A549 (cell line): ENCODE data around the gene BPIFB3. TPM values are rescaled to one million over a fixed set of nuclear protein-coding genes. Genes with fewer than 3 reads are reported as not detected.

ENCODE experiments used
- ATAC-seq, 2 experiments: fragments of 200-7000 bp in 1 of 2; fragments of >200 bp in 1 of 2; cut with Nextera tagmentation in 1 of 2; cut with Tn5 transposase in 1 of 2; 3 replicates each; pipeline versions ENCODE4 v1.8.0 to v1.9.1; 2018 to 2020; ENCODE audit warnings: mild to moderate bottlenecking in 1 of 2, moderate library complexity in 1 of 2
- CTCF ChIA-PET: fragments of 300-600 bp; sonication (Branson Sonifier 250); formaldehyde crosslinking; extraction: SDS; loops from one replicate; lab custom pipeline; 2021; ENCODE audit warnings: antibody characterized with exemption, inconsistent platforms; lab: Yijun Ruan, JAX
- POLR2A ChIA-PET: fragments of 350-600 bp; formaldehyde crosslinking; extraction: SDS; loops from one replicate; lab custom pipeline; 2021; ENCODE audit warnings: antibody characterized with exemption, inconsistent platforms; lab: Yijun Ruan, JAX
- DNase-seq, 2 experiments: peaks; one replicate each; pipeline versions ENCODE4 v3.0.0 to v3.0.0-alpha.2; 2011 to 2016; ENCODE audit warnings: low read depth in 1 of 2, low spot score in 1 of 2
- FAIRE-seq: peaks from 2 replicates; lab custom pipeline; 2011; peaks lifted over from hg19 to GRCh38; lab: Jason Lieb, UNC
- H3K27ac ChIP-seq, 2 experiments: fragments of >200 bp; sonication (Bioruptor Twin); formaldehyde crosslinking; 3 replicates each; pipeline ENCODE4 v1.5.1; 2016 to 2017
- H3K4me1 ChIP-seq: fragments of >200 bp; sonication (Bioruptor Twin); formaldehyde crosslinking; 3 replicates; pipeline ENCODE4 v1.6.1; 2016
- H3K4me2 ChIP-seq: fragments of >200 bp; sonication (Bioruptor Twin); formaldehyde crosslinking; 3 replicates; pipeline ENCODE4 v1.6.1; 2016
- H3K4me3 ChIP-seq: fragments of >200 bp; sonication (Bioruptor Twin); formaldehyde crosslinking; 3 replicates; pipeline ENCODE4 v1.5.1; 2016
- H3K9me3 ChIP-seq: fragments of >200 bp; sonication (Bioruptor Twin); formaldehyde crosslinking; 3 replicates; pipeline ENCODE4 v1.6.1; 2016
- ATOH8 ChIP-seq: fragments of 250-450 bp; sonication (Bioruptor Pico); IDR thresholded peaks from 2 replicates; pipeline ENCODE4 v1.5.0; 2020; ENCODE audit warnings: low read depth, mild to moderate bottlenecking, moderate library complexity
- BHLHE40 ChIP-seq: IDR thresholded peaks from 2 replicates; pipeline ENCODE4 v1.6.1; 2012; ENCODE audit warnings: low read depth, low read length, inconsistent platforms
- E2F6 ChIP-seq: IDR thresholded peaks from 2 replicates; pipeline ENCODE4 v1.6.1; 2012; ENCODE audit warnings: low read depth, borderline replicate concordance
- EHMT2 ChIP-seq: fragments of 200-600 bp; sonication (generic); IDR thresholded peaks from 2 replicates; pipeline ENCODE4 v1.6.1; 2016; ENCODE audit warnings: antibody characterized with exemption, low read depth, mild to moderate bottlenecking, moderate library complexity
- ELK1 ChIP-seq: fragments of 150-350 bp; IDR thresholded peaks from 2 replicates; pipeline ENCODE4 v1.6.1; 2014; ENCODE audit warnings: low read depth, mild to moderate bottlenecking, low read length
- HDAC2 ChIP-seq: fragments of 200-600 bp; sonication (generic); IDR thresholded peaks from 2 replicates; pipeline ENCODE4 v1.6.1; 2016
- HES2 ChIP-seq: fragments of >200 bp; sonication (Bioruptor Twin); formaldehyde crosslinking; IDR thresholded peaks from 2 replicates; pipeline ENCODE4 v1.6.1; 2016
- HEYL ChIP-seq: fragments of 250-450 bp; sonication (Bioruptor Pico); IDR thresholded peaks from 2 replicates; pipeline ENCODE4 v1.8.0; 2021; ENCODE audit warnings: mild to moderate bottlenecking, moderate library complexity
- HMGXB4 ChIP-seq: fragments of 250-450 bp; sonication (Bioruptor Pico); IDR thresholded peaks from 2 replicates; pipeline ENCODE4 v1.5.0; 2021; ENCODE audit warnings: mild to moderate bottlenecking, moderate library complexity, borderline replicate concordance
- HOXA7 ChIP-seq: fragments of 250-450 bp; sonication (Bioruptor Pico); IDR thresholded peaks from 2 replicates; pipeline ENCODE4 v1.5.0; 2020; ENCODE audit warnings: mild to moderate bottlenecking, moderate library complexity
- JUN ChIP-seq, 2 experiments: fragments of >200 bp; sonication (Bioruptor Twin); formaldehyde crosslinking; IDR thresholded peaks; 2 replicates in 1 of 2; 3 replicates in 1 of 2; pipeline ENCODE4 v1.6.1; 2016 to 2017
- JUNB ChIP-seq: fragments of >200 bp; sonication (Bioruptor Twin); formaldehyde crosslinking; IDR thresholded peaks from 2 replicates; pipeline ENCODE4 v1.6.1; 2016
- MAFK ChIP-seq: fragments of 450-650 bp; IDR thresholded peaks from 2 replicates; pipeline ENCODE4 v1.6.1; 2014; ENCODE audit not compliant: partially characterized antibody
- MAZ ChIP-seq: fragments of 150-350 bp; IDR thresholded peaks from 2 replicates; pipeline ENCODE4 v1.6.1; 2014; ENCODE audit warnings: antibody characterized with exemption, low read depth, low read length, borderline replicate concordance
- MYC ChIP-seq: IDR thresholded peaks from 2 replicates; pipeline ENCODE4 v1.6.1; 2012; ENCODE audit warnings: mild to moderate bottlenecking, inconsistent platforms, low read length, improper control_type of control experiment, borderline replicate concordance
- PBX3 ChIP-seq: IDR thresholded peaks from 2 replicates; pipeline ENCODE4 v1.6.1; 2012
- REST ChIP-seq: fragments of 200-600 bp; sonication (generic); IDR thresholded peaks from 2 replicates; pipeline ENCODE4 v1.6.1; 2016; ENCODE audit warnings: antibody characterized with exemption, mild to moderate bottlenecking, moderate library complexity
- RFX5 ChIP-seq: fragments of 450-650 bp; IDR thresholded peaks from 2 replicates; pipeline ENCODE4 v1.7.1; 2014; ENCODE audit warnings: antibody characterized with exemption, mild to moderate bottlenecking, moderate library complexity
- SMC3 ChIP-seq: fragments of >200 bp; sonication (Bioruptor Twin); formaldehyde crosslinking; IDR thresholded peaks from 3 replicates; pipeline ENCODE4 v1.6.1; 2018; ENCODE audit warnings: inconsistent platforms
- ZFP36 ChIP-seq: fragments of 450-650 bp; IDR thresholded peaks from 2 replicates; pipeline ENCODE4 v1.6.1; 2014; ENCODE audit warnings: borderline replicate concordance; ENCODE audit not compliant: partially characterized antibody
- ZNF302 ChIP-seq: fragments of 250-450 bp; sonication (Bioruptor Pico); IDR thresholded peaks from 2 replicates; pipeline ENCODE4 v1.9.0; 2021; ENCODE audit warnings: inconsistent platforms, mild to moderate bottlenecking, moderate library complexity
- WGBS: methylation state at CpG from one replicate; pipeline ENCODE4 v1.1.6; 2017; ENCODE audit errors: missing lambda C conversion rate; 5-methylcytosine and 5-hydroxymethylcytosine counted together
- polyA plus RNA-seq, 4 experiments: library from polyadenylated mRNA; depleted of rRNA in 3 of 4; stranded (reverse); fragments of >200 nt; fragmentation: RNase III in 1 of 4; extraction: RNeasy Plus Mini Kit Qiagen cat#74134 plus additional on column Dnase treatment in 1 of 4; gene quantifications; 2 replicates in 3 of 4; 3 replicates in 1 of 4; pipeline ENCODE4 v1.2.3, GENCODE V29; 2011 to 2017

The BPIFB3 gene
- polyA plus RNA-seq, 2 of the 4 experiments (the other 2 are of a cell fraction): not detected

- Histone ChIP-seq H3K27ac (no peak overlapping the region), H3K9me3 (no peaks in the 10 kb centered on the region), H3K4me3 (no peak overlapping the region), H3K4me1 (no peaks in the 10 kb centered on the region), H3K4me2 (no peak overlapping the region)
- WGBS: 60% methylated on average over 2 of the region's 2 CpGs
- DNase-seq (no peak), FAIRE-seq (no peak), ATAC-seq (no peak)
- ChIA-PET POLR2A (no interaction called here), CTCF (no interaction called here)
- TF ChIP-seq ATOH8 (no peak), EHMT2 (no peak), BHLHE40 (no peak), MYC (no peak), HOXA7 (CRISPR knock-in tag) (no peak), SMC3 (no peak), HDAC2 (no peak), MAZ (no peak)
These were observed 1.1 kb downstream of the BPIFB3 start for GRCh38 chr20:33054791-33055190.

- Histone ChIP-seq H3K4me1 (no peaks in the 10 kb centered on the region), H3K4me2 (no peak overlapping the region), H3K27ac (no peak overlapping the region), H3K4me3 (no peak overlapping the region), H3K9me3 (no peaks in the 10 kb centered on the region)
- TF ChIP-seq PBX3 (no peak), ZNF302 (CRISPR knock-in tag) (no peak), RFX5 (no peak), JUNB (no peak), HES2 (no peak), HEYL (no peak), ELK1 (no peak)
- ChIA-PET CTCF (no interaction called here), POLR2A (no interaction called here)
- ATAC-seq: no peak
- no peak for DNase-seq
- 59% methylated on average over 5 of the region's 7 CpGs for WGBS
- FAIRE-seq: no peak
These were observed 5.4 kb downstream of the BPIFB3 start for GRCh38 chr20:33059136-33059535.

- FAIRE-seq (no peak), ATAC-seq (no peak), DNase-seq (no peak)
- WGBS: 73% methylated on average over 22 of the region's 22 CpGs
- H3K4me2 ChIP-seq: no peak overlapping the region
- ChIA-PET CTCF (no interaction called here), POLR2A (no interaction called here)
- no peaks in the 10 kb centered on the region for H3K9me3 ChIP-seq
- H3K4me1 ChIP-seq: no peaks in the 10 kb centered on the region
- H3K27ac ChIP-seq: no peak overlapping the region
- TF ChIP-seq HEYL (no peak), JUNB (no peak)
- no peak overlapping the region for H3K4me3 ChIP-seq
These were observed 6.2 kb downstream of the BPIFB3 start for GRCh38 chr20:33059741-33060390.

- ChIA-PET POLR2A (interaction anchor here (0.6 kb wide), 1 partner anchor 9 kb away, joined by 6 read pairs; no protein-coding TSS in a partner anchor), CTCF (interaction anchor here (1.0 kb wide), 1 partner anchor 18 kb away, joined by 3 read pairs; no protein-coding TSS in a partner anchor)
- Histone ChIP-seq H3K27ac (no peak overlapping the region), H3K4me3 (no peak overlapping the region), H3K4me1 (no peaks in the 10 kb centered on the region), H3K9me3 (no peaks in the 10 kb centered on the region), H3K4me2 (no peak overlapping the region)
- WGBS: 77% methylated on average over 13 of the region's 14 CpGs
- FAIRE-seq (no peak), DNase-seq (no peak), ATAC-seq (no peak)
- TF ChIP-seq ZNF302 (CRISPR knock-in tag): no peak
- TF ChIP-seq HMGXB4 (CRISPR knock-in tag): no peak
- TF ChIP-seq MAFK: no peak
- no peak for TF ChIP-seq E2F6
- TF ChIP-seq ZFP36: no peak
- no peak for TF ChIP-seq JUN (IDR thresholded peaks at IDR 0.05)
- no peak for TF ChIP-seq REST
These were observed 7.9 kb downstream of the BPIFB3 start for GRCh38 chr20:33061658-33062028.
